ENCODE data around the gene DKK3. TPM values are rescaled to one million over a fixed set of nuclear protein-coding genes. Genes with fewer than 3 reads are reported as not detected.

The DKK3 gene
- total RNA-seq, 1 donor from 2014 or later: 8.4 TPM

DNA sequence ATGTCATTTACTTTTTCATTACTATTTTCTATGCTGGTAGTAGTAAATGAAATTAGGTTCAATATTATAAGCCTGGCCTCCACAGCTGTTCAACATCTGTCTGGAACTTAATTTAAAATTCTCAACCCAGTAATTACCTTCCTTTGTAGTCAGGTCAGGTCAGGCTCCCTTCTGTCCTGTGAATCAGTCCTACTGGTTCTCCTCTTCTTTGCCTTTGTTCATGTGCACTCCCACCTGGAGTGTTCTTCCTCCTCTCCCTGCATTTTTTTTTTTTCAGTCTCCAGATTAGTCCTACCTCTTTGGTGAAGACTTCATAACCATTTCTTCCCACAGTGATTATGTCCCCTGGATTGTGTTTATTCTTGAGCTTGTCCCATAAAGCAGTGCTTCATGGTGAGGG lies 67.9 kb downstream of the DKK3 start:
- no peak for DNase-seq (ENCODE audit: low spot score)

DNA sequence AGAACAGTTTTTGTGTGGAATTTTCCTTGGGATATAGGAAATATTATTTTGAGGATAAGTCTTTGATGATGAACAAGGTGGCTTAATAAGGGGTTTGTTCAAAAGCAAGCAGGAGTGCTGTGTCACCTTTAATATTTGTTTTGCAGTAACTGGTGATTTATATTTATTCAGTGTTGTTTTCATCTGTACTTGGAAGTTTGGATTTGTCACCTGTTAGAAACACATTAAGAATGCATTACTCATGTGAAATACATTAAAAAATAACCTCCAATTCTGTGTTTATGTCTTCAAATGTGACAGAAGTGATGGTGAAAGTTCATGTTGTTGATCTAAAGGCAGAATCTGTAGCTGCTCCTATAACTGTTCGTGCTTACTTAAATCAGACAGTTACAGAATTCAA lies 70.5 kb downstream of the DKK3 start:
- Mint-ChIP-seq H3K27me3 (ENCODE audit: unreplicated experiment) (no peaks in the 10 kb centered on the region), H3K36me3 (ENCODE audit: low read depth, unreplicated experiment) (peaks cover 6% of the 10 kb centered on the region), H3K4me3 (ENCODE audit: unreplicated experiment) (no peak overlapping the region), H3K27ac (ENCODE audit: unreplicated experiment) (no peak overlapping the region), H3K9me3 (ENCODE audit: unreplicated experiment) (no peaks in the 10 kb centered on the region), H3K4me1 (ENCODE audit: unreplicated experiment) (no peaks in the 10 kb centered on the region)
- DNase-seq (ENCODE audit: low spot score): no peak
- TF ChIP-seq, protein P1, sequence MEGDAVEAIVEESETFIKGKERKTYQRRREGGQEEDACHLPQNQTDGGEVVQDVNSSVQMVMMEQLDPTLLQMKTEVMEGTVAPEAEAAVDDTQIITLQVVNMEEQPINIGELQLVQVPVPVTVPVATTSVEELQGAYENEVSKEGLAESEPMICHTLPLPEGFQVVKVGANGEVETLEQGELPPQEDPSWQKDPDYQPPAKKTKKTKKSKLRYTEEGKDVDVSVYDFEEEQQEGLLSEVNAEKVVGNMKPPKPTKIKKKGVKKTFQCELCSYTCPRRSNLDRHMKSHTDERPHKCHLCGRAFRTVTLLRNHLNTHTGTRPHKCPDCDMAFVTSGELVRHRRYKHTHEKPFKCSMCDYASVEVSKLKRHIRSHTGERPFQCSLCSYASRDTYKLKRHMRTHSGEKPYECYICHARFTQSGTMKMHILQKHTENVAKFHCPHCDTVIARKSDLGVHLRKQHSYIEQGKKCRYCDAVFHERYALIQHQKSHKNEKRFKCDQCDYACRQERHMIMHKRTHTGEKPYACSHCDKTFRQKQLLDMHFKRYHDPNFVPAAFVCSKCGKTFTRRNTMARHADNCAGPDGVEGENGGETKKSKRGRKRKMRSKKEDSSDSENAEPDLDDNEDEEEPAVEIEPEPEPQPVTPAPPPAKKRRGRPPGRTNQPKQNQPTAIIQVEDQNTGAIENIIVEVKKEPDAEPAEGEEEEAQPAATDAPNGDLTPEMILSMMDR (IDR thresholded peaks at IDR 0.05; ENCODE audit: unreplicated experiment): no peak

More for the DNA sequence above, 67.9 kb downstream of the DKK3 start:
- H3K4me1 Mint-ChIP-seq (ENCODE audit: unreplicated experiment): no peaks in the 10 kb centered on the region
- H3K4me3 Mint-ChIP-seq (ENCODE audit: unreplicated experiment): no peak overlapping the region
- TF ChIP-seq, protein P1 (IDR thresholded peaks at IDR 0.05; ENCODE audit: unreplicated experiment): no peak
- H3K36me3 Mint-ChIP-seq (ENCODE audit: low read depth, unreplicated experiment): peaks cover 7% of the 10 kb centered on the region
- no peaks in the 10 kb centered on the region for H3K9me3 Mint-ChIP-seq (ENCODE audit: unreplicated experiment)
- H3K27me3 Mint-ChIP-seq (ENCODE audit: unreplicated experiment): no peaks in the 10 kb centered on the region
- H3K27ac Mint-ChIP-seq (ENCODE audit: unreplicated experiment): no peak overlapping the region

DNA sequence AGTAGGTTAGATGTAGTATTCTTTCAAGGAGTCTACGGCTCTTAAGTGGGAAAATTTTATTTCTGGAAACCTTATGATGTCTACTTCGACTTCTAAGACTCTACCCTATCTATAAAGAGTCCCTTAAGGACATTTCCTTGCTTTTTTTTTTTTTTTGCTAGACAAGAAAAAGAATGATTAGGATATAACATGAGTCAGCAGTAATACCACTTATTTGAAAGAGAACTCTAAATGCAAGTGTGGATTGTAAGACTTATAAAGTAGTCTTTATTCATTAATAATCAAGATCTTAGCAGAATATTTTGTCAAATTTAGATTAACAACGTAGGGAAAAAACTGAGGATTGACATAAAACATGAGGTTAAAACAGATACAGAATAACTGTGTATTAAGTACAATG lies 71.0 kb downstream of the DKK3 start:
- H3K36me3 Mint-ChIP-seq (ENCODE audit: low read depth, unreplicated experiment): peaks cover 3% of the 10 kb centered on the region
- H3K9me3 Mint-ChIP-seq (ENCODE audit: unreplicated experiment): no peaks in the 10 kb centered on the region
- no peaks in the 10 kb centered on the region for H3K4me1 Mint-ChIP-seq (ENCODE audit: unreplicated experiment)
- H3K27me3 Mint-ChIP-seq (ENCODE audit: unreplicated experiment): no peaks in the 10 kb centered on the region
- no peak overlapping the region for H3K4me3 Mint-ChIP-seq (ENCODE audit: unreplicated experiment)
- no peak for DNase-seq (ENCODE audit: low spot score)
- TF ChIP-seq, protein P1 (IDR thresholded peaks at IDR 0.05; ENCODE audit: unreplicated experiment): no peak
- no peak overlapping the region for H3K27ac Mint-ChIP-seq (ENCODE audit: unreplicated experiment)

DNA sequence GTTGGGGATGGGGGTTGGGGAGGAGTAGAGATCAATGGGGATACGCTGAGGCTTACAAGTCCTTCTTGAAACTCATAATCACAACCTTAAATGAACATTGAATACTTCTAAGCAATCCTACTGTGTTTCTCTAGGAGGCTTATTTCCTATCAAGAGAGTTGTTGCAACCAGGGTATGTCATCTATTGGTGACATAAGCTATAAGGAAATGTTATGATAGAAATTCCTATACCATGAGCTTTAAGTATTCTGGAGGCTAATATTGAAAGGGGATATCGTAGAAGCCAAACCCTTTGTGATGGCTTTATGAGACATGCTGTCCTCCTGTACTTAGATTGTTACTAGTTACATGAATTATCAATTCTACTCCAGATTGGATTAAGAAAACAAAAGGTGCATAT lies 72.9 kb downstream of the DKK3 start:
- Mint-ChIP-seq H3K36me3 (ENCODE audit: low read depth, unreplicated experiment) (peaks cover 6% of the 10 kb centered on the region), H3K9me3 (ENCODE audit: unreplicated experiment) (no peaks in the 10 kb centered on the region), H3K27me3 (ENCODE audit: unreplicated experiment) (no peaks in the 10 kb centered on the region), H3K27ac (ENCODE audit: unreplicated experiment) (no peak overlapping the region), H3K4me1 (ENCODE audit: unreplicated experiment) (no peaks in the 10 kb centered on the region), H3K4me3 (ENCODE audit: unreplicated experiment) (no peak overlapping the region)
- TF ChIP-seq, protein P1 (IDR thresholded peaks at IDR 0.05; ENCODE audit: unreplicated experiment): no peak
- DNase-seq (ENCODE audit: low spot score): no peak

DNA sequence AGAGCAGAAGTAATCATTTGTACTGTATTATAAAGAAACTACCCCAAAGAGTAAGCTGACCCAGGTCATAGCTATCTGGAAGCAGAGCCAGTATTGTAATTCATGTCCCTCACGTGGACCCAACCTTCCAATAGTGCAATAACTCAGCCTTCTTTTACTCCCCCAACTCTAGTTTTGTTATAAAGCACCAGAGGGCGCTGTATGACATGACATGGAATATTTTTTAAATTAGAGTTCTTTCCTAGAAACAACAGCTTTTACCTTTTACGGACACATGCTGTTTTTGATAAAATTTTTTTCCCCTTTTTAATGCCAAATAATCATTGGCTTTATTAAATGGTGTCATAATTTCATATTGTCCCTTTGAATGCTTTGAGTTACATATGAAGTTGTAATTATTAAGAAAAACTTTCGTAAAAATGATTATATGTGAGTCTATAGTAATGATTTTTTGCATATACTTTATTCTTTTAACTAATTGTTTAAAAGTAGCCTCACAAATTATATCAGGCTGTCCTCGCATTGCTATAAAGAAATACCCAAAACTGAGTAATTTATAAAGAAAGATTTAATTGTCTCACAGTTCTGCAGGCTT lies 76.9 kb downstream of the DKK3 start:
- DNase-seq (ENCODE audit: low spot score): no peak
- H3K27ac Mint-ChIP-seq (ENCODE audit: unreplicated experiment): no peak overlapping the region
- H3K36me3 Mint-ChIP-seq (ENCODE audit: low read depth, unreplicated experiment): peaks cover 14% of the 10 kb centered on the region
- TF ChIP-seq, protein P1 (IDR thresholded peaks at IDR 0.05; ENCODE audit: unreplicated experiment): peak; percentile 74
- no peaks in the 10 kb centered on the region for H3K4me1 Mint-ChIP-seq (ENCODE audit: unreplicated experiment)
- H3K9me3 Mint-ChIP-seq (ENCODE audit: unreplicated experiment): no peaks in the 10 kb centered on the region
- no peak overlapping the region for H3K4me3 Mint-ChIP-seq (ENCODE audit: unreplicated experiment)
- no peaks in the 10 kb centered on the region for H3K27me3 Mint-ChIP-seq (ENCODE audit: unreplicated experiment)

Measured in endothelial cell (in vitro differentiated cells).